Measurements from ENCODE around the gene SCFD2. TPM values are rescaled to one million over a fixed set of nuclear protein-coding genes. Genes with fewer than 3 reads are reported as not detected.

Gene SCFD2
- total and polyA plus RNA-seq, 2 of the 8 experiments (the other 6 are each of a cell fraction or from before 2014, with no cell fraction given) = 6.2 to 10.2 TPM

DNA sequence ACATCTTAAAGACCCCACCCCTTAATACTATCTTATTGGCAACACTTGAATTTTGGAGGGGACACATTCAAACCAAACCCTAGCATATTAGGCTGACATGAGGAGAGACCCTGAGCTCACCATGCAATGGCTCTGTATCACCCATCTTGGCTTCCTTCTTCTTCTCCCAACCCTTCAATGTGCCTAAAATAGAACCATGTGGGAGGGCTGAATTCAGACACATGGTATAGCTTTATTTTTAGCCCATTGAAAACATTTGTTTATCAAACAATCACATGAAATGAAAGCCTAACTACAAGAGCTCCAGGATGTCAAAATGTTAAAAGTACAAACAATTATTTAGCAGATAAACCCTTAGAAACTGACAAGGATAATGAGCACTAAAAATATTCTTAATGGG, 422.2 kb downstream of the SCFD2 start (continued):
- TF ChIP-seq, protein P1, sequence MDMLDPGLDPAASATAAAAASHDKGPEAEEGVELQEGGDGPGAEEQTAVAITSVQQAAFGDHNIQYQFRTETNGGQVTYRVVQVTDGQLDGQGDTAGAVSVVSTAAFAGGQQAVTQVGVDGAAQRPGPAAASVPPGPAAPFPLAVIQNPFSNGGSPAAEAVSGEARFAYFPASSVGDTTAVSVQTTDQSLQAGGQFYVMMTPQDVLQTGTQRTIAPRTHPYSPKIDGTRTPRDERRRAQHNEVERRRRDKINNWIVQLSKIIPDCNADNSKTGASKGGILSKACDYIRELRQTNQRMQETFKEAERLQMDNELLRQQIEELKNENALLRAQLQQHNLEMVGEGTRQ (IDR thresholded peaks at IDR 0.05; ENCODE audit: low read length) = no peak
- no peak for TF ChIP-seq TAF7 (optimal IDR thresholded peaks at IDR 0.05; ENCODE audit: borderline replicate concordance, low read depth, low read length)
- TF ChIP-seq GABPA (IDR thresholded peaks at IDR 0.05; ENCODE audit: borderline replicate concordance, insufficient read depth, low read length) = no peak
- TF ChIP-seq NRF1 (IDR thresholded peaks at IDR 0.05; ENCODE audit: low read depth, low read length) = no peak

Measured in H1 (cell line).